ENCODE data around the gene HSP90AB1.

HSP90AB1 gene

DNA sequence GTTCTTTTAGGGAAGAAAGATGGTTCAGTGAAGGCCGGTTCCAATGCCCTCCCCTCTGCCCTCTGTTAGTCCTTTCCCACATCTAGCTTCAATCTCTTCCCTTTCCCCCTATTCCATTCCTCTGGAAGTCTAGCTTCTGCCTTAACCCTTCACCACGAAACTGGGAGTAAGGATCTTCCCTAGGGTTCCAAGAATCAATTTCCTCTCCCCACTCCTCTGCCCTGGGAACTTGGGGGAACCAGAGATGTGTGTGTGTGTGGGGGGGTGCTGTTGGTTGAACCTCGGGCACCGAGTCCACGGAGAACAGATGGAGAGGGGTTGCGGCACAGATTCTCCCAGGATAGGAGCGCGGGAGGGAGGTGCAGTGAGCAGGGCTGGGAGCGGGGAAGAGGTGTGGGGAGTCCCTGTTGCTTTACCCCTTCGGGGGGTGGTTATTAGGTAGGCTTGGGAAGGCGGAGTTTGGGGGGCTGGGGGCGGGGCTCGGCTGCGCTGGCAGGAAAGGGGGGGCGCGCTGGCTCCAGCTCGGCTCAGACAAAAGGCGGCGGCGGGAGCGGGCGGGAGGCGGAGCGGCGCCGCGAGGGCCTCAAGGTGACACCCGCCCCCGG, 23.1 kb downstream of the HSP90AB1 start, which contains the start of gene TMEM151B:
TMEM151B (plus strand) TSS at position 530 of the 605 bp plus-strand sequence. CDS start 293 bp downstream, outside the sequence.
- no peak for DNase-seq

DNA sequence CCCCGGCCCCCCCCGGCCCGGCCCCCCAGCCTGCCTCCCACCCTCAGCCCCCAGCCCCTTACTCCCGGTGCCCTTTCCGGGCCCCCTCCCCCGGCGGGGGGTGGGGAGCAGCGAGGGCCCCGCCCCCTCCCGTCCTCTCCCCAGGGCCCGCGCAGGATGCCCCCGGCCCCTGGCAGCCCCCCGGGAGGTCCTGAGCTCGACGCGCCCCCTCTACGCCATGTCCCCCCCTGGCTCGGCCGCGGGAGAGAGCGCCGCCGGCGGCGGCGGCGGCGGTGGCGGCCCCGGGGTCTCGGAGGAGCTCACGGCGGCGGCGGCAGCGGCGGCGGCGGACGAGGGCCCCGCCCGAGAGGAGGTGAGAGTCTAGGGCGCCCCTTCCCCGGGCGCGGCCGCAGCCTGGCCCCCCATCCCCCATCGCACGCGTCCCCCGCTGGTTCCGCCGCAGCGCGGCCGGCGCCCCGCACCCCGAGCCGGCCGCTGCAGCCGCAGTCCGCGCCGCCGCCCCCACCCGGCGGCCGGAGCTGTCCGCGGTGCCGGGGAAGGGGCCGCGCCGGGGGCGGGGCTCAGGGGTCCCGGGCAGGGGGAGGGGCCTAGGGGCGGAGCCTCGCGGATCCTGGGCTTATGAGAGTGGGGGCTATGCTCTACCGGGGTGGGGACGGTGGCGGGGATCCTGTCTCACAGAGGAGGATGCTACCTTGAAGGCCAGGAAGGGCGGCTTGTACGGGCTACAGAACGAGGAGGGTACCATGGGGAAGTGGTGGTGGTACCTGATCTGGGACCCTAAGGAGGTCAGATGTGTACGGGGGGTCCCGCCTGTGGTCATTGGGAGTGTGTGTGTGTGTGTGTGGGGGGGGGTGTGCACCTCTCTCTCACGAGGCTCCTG, 23.9 kb downstream of the HSP90AB1 start:
- no peak for DNase-seq

DNA sequence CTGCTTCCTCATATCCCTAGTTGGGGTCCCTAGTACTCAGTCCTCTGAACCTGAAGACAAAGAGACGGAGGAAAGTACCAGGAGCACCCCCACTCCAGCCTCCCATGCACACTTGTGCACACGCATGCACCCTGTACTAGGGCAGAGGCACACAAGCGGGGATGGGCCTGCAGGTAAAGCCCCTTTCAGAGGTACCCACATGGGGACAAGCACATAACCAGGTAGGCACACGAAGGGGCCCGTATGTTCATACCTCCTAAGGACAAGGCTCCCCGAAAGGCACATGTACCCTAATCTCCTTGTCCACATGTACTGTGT, 24.5 kb downstream of the HSP90AB1 start:
- no peak for DNase-seq

DNA sequence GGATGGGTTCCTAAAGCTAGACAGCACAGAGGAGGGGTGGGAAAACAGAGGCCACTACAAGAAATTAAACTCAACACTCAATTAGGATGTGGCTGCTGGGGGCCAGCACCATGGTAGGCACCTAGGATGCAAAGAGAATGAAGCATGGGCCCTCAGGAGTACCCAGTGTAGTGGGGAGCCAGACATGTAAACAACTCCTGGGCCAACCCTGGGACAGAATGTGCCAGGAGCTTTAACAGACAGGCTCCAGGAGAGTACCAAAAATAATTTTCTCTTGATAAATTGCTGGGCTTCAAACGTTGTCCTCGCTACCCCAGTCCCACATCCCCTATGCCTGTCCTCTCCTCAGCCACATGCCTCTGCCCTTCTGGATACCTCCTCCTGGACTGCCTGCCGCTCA, 25.0 kb downstream of the HSP90AB1 start:
- DNase-seq, result no peak

DNA sequence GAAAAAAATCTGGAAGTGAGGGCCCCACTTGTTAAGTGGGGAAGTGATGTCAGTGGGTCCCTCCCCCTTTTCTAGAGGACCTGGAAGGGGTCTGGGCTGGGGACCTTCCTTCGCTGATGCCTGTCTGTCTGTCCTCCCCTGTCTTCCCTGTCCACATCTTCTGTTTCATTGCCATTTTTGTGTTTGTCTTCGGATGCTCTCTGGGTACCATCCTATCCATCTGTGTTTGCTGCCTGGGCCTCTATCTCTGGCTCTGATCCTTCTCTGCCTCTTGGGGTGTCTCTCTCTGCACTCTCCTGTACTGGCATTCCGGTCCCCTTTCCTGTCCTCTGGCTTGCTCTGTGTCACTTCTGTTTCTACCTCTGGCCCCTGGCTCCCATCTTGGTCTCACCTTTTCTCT, 25.6 kb downstream of the HSP90AB1 start:
- DNase-seq, result no peak

DNA sequence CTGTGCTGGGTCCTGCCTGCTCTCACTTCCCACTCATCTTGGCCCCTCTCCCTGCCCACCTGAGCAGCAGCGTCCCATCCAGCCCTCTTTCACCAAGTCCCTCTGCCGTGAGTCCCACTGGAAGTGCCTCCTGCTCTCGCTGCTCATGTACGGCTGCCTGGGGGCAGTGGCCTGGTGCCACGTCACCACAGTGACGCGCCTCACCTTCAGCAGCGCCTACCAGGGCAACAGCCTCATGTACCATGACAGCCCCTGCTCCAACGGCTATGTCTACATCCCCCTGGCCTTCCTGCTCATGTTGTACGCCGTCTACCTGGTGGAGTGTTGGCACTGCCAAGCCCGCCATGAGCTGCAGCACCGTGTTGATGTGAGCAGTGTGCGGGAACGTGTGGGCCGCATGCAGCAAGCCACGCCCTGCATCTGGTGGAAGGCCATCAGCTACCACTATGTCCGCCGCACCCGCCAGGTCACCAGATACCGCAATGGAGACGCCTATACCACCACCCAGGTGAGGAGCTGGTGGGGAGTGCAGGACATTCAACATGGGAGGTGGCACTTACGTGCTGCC, 26.2 kb downstream of the HSP90AB1 start:
- no peak for DNase-seq

DNA sequence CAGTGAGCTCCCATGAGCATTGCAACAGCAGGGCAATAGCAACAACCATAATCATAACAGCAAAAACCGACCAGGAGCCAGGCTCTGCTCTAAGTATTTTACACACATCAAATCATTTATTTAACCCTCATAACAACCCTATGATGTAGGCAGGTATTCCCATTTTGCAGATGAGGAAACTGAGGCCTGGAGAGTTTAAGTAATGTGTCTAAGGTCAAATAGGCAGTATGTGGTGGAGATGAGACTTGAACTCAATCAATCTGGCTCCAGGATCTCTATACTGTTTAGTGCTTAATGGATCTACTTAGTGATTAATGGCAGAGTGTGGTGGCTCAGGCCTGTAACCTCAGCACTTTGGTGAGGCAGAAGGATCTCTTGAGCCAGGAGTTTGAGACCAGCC, 26.7 kb downstream of the HSP90AB1 start:
- DNase-seq, result no peak

DNA sequence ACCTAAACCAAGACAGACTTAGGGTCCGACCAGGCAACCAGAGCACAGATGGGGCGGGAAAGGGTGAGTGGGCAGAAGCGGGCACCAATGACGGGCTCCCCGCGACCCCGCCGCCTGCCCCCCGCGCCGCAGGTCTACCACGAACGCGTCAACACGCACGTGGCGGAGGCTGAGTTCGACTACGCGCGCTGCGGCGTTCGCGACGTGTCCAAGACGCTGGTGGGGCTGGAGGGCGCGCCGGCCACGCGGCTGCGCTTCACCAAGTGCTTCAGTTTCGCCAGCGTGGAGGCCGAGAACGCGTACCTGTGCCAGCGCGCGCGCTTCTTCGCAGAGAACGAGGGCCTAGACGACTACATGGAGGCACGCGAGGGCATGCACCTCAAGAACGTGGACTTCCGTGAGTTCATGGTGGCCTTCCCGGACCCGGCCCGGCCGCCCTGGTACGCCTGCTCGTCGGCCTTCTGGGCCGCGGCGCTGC, 28.4 kb downstream of the HSP90AB1 start:
- DNase-seq, result no peak

DNA sequence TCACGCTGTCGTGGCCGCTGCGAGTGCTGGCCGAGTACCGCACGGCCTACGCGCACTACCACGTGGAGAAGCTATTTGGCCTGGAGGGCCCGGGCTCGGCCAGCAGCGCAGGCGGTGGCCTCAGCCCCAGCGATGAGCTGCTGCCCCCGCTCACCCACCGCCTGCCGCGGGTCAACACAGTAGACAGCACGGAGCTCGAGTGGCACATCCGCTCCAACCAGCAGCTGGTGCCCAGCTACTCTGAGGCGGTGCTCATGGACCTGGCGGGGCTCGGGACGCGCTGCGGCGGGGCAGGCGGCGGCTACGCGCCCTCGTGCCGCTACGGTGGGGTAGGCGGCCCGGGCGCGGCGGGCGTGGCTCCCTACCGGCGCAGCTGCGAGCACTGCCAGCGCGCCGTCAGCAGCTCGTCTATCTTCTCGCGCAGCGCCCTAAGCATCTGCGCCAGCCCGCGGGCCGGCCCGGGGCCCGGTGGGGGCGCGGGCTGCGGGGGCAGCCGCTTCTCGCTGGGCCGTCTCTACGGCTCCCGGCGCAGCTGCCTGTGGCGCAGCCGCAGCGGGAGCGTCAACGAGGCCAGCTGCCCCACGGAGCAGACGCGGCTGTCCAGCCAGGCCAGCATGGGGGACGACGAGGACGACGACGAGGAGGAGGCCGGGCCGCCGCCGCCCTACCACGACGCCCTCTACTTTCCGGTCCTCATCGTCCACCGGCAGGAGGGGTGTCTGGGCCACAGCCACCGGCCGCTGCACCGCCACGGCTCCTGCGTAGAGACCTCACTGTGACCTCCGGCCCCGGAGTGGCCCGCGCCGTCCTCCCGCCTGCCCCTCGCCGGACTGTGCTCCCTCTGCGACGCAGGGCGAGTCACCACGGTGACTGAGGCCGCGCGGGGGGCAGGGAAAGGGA, 29.1 kb downstream of the HSP90AB1 start:
- DNase-seq, result no peak

DNA sequence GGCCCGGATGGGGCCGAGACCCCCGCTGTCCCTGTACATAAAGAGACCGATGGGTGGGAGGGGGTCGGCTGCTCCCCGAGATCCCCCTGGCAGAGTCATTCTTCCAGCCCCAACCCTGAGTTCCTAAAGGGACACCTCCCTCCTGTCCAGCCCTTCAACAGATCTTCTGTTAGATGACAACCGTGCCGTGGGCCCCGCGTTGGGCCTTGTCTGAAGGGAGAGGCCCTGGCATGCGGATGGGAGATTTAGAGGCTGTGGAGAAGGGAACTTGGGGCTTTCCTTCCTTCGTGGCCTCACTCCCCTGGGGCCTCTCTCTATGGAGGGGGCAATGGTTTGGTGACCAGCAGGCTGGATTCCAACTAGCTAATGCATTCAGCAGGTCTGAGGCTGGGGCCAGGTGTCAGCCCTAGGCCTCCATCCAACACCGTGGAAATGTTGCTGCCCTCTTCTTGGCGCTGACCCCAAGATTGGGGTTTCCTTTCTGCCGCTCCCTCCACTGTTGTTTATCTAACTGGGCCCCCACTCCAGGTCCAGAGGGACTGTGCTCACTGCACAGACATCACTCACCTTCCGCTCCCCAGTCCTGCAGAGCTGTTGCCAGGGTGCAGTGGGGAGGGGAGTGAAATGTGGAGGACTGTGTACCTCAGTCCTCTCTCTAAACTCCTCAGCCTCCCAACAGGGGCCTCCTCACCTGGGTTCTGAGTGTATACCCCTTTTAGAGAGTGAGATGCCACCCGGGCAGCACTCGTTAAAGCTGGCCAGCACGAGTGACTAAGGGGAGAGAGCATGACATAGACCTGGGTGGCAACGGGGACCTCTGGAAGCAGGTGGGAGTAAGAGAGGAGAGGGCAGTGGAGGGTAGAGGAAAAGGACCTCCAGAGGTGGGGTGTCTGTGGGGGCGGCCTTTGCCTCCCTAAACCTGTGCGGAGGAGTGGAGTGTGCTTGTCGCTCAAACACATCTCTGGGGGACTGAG, 30.1 kb downstream of the HSP90AB1 start:
- no peak for DNase-seq

DNA sequence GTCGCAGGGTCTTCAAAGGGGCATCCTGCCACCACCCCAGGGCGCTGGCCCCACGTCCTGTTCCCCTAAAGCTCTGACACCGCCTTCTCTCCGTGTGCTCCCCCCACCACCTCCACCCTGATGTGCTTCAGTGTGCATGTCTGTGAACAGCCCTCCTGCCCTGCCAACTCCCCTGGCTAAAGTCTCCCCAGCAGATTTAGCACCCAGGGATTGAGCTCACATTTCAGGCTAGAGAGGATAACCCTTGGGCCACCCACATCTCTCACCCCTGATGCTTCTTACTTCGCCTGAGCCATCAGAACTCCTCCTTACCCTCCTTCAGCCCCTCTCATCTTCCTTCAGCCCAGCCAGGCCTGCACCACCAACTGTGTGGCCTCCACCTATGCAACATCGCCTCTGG, 30.9 kb downstream of the HSP90AB1 start:
- DNase-seq, result no peak

DNA sequence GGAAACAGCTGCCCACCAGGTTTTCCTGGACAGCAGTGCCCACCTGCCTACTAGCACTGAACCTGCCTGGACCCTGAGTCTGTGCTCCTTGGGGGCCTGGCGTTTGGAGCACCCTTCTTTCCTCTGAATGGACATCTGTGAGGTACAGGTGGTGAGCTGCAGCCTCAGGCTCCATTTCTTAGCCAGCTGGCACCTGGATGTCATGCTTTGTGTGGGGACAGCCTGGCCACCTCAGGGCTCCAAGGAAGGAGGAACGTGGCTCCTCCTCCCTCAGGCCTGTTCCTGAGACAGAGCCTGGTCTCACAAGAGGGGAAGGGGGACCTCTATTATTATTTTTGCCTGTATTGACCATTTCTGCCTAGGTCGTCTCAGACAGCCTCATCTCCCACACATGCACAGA, 31.4 kb downstream of the HSP90AB1 start:
- DNase-seq, result no peak

DNA sequence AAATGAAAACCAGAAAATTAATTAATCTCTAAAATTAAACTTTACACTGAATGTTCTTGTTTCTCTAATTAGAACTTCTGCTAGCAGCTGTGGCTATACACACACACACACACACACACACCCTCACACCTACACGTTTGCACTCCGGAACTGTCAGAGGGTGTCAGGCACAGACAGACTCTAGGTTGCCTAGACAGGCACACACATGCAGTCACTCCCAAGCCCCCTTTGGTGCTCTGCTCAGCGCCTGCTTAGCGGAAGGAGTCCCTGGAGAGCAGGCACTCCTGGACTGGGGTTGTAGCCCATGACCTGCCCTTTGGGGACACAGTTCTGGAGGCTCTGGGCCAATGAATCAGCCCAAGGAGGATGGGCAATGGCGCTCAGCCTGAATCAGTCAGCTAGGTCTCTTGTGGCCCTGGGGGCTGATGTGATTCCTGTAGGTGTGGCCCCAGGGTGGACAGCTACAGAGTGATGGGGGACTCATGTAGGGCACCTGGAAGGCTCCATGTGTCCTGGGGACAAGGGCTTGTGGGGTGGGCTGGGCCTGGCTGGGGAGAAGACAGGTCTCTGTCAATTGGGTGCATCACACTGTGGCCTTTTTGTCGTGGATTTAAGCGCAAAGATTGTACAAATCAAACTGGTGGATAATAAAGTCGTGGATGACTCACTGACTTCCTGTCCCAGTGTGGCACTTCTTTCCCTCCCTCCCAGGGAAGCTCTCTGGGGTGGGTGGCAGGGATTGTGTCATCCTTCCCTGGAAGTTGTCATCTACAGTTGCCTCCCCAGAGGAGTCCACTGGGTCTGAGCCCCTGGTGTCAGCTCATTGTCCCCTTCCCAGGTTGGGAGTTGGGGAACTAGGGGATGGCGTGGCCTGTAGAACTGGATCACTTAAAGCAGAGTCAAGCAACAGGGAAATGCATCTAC, 32.1 kb downstream of the HSP90AB1 start:
- no peak for DNase-seq

DNA sequence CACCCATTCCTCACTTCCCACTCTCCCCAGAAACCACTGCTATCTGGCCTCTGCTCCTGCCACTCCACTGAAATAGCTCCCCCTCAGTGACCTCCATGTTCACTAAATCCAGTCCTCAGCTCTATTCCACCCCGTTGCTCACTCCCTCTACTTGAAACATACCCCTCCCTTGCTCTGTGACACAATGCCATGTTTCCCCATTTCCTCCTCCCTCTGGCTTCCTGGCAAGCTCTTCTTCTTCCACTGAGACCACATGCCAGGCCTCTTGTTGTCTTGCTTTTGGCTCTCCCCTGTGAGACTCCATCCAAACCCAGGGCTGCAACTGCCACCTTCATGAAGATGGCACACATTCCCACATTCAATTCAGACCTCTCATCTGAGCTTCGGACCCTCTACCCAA, 37.2 kb downstream of the HSP90AB1 start:
- no peak for DNase-seq

DNA sequence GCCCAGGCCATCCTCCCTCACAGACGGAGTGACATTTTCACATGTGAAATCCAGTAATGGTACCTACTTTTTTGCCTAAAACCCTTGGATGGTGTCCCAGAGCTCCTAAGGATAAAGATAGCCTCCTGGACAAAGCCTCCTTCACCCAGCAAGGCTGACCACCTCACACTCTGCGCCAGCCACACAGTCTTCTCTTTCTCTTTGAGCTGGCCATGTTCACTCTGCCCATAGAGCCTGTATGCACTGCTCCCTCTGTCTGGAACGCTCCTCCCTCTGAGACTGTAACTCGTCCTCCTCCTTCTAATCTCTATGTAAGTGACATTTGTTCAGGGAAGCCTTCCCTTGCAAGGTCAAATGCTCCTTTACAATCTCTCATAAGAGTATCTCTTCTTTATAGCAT, 38.0 kb downstream of the HSP90AB1 start:
- DNase-seq, result no peak

DNA sequence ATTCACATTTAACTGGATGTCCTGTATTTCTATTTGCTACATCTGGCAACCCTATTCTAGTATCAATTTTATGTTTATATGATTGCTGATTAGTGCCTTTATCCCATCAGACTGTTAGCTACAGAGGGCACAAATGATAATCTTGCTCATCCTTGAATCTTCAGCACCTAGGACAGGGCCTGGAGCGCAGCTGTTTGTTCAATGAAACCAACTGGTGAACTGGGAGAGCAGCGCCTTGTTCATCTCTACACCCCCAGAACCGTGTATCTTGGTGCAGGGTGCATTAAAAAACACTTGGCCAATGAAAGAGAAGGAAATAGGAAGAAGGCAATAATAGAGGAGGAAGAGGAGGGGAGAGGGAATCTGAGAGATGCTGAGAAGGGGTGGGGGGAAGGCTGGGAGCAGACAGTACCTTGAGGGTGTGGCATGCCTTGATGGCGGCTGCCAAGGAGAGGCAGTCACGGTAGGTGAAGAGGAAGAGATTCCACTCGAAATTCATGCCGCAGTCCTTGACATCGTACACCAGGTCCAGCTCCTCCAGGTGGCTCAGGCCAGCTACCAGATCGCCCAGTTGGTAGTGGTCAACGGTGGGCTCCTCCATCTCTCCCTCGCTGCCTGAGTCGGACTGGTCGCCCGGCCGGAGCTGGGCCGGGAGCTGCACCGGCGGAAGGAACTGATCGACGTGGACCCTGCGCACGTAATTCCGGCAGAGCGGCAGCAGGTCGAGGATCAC, 38.8 kb downstream of the HSP90AB1 start:
- no peak for DNase-seq

DNA sequence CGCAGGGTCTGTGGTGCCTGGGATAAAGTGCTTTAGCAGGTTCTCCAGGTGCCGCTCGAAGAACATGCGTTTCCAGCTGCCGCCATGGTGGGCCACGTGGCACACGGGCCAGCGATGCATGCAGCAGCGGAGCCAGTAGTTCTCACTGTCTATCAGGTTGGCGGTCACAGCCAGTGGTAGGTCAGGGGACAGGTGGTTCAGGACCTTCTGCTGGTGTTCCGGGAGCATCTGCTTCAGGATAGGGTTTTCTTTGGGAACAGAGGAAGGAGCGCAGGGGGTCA, 39.3 kb downstream of the HSP90AB1 start:
- DNase-seq, result no peak

DNA sequence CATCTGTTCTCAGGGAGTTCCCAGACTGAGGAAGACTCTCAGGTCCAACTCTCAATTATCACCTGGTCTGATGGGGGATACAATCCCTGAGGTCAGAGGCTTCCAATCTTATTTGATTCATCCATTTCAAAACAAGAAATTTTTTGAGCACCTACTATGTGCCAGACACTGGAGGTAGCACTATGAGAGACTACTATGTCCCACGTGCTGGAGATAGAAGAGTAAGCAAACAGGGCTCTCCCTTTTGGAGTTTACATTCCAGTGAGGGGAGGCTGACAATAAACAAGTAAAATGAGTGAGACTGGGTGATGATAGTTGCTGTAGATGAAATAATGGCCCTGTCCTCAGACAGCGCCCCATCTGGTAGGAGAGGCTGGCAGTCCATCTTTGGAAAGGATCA, 39.8 kb downstream of the HSP90AB1 start:
- no peak for DNase-seq

DNA sequence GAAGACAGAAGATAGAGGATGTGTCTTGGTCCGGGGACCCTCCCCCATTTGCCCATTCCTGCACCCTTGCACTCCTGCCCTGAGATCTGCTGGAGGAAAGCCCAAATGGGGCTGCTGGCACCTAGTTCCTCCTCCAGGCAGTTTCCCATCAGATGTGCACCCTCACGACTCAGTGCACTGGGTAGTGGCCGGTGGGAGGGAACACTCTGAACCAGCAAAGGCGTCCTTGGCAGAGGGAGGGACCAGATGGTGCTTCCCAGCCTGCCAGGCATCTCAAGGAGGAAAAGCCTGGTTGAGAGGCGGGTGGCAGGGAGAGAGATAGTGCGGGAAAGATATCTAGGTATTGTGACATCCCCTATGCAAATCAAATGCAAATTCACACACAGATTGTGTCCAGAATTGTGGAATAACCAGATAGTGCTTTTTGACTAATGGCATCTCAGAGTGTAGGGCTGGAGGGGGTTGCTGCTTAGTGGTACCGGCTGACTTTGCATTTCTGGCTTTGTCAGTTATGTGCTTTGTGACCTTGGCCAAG, 42.9 kb downstream of the HSP90AB1 start:
- DNase-seq, result no peak

DNA sequence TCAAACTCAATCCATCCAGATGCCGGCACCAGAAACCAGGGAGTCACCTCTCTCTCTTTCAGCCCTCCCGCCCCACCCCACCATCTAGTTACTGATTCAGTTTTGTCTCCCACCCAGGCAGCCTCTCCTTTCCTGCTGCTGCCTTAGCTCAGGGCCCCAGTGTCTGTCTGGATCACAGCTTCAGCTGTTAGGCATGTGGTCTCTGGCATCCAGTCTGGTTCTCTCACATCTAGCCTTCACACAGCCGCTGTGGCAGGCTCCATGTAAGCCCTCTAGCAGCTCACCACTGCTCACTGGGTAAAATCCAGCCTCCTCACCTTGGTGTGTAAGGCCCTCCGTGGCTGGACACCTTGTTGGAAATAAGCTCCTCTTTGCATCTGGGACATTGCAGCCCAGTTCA, 44.9 kb downstream of the HSP90AB1 start:
- DNase-seq, result no peak
